Measurements from ENCODE around the gene FAM185A.
"Not testable (repeated sequence)": the region's sequence is repeated elsewhere in the genome, so short reads cannot be mapped to it uniquely, and the experiment has no call there.

FAM185A gene

GRCh38 chr7:102749445-102749786 lies 617 bp downstream of the FAM185A start:
- H2BK120ac ChIP-seq (ENCODE audit: low read depth, low read length); DNase-seq; H3K18ac ChIP-seq (ENCODE audit: low read depth in 1 of 2, low read length in 2 of 2); H3K36me3 ChIP-seq (ENCODE audit: control insufficient read depth in 1 of 2, insufficient read depth in 2 of 2, low read depth in 1 of 2, low read length in 2 of 2); H2AK5ac ChIP-seq (ENCODE audit: low read length, severe bottlenecking); H3K4me1 ChIP-seq (ENCODE audit: control insufficient read depth, insufficient read depth, low read depth, low read length); H3K23ac ChIP-seq (ENCODE audit: low read length in 2 of 2); H4K8ac ChIP-seq (ENCODE audit: low read length); H3K9me3 ChIP-seq (ENCODE audit: control insufficient read depth, low read length); H2BK15ac ChIP-seq (ENCODE audit: low read depth, poor library complexity, severe bottlenecking); H4K91ac ChIP-seq (ENCODE audit: low read length); H2BK5ac ChIP-seq (ENCODE audit: low read depth, low read length, poor library complexity, severe bottlenecking); H3K27ac ChIP-seq (ENCODE audit: low read length, poor library complexity, severe bottlenecking); H3K4ac ChIP-seq (ENCODE audit: low read depth in 1 of 2, low read length in 2 of 2); H3K27me3 ChIP-seq (ENCODE audit: control insufficient read depth in 1 of 2, insufficient read depth in 1 of 2, low read length in 2 of 2); H3K14ac ChIP-seq (ENCODE audit: low read length in 2 of 2); H3K79me1 ChIP-seq (replicated peaks; ENCODE audit: low read length, poor library complexity, severe bottlenecking); H2BK12ac ChIP-seq (ENCODE audit: low read length in 2 of 2): not testable (repeated sequence)
- peak overlapping the region; percentile 56 for H2AFZ ChIP-seq (ENCODE audit: low read depth, low read length)
- H3K4me3 ChIP-seq (ENCODE audit: insufficient read depth in 1 of 2, low read depth in 1 of 2, low read length in 2 of 2) = peak overlapping the region; percentile 69 to 86
- whole genome bisulfite sequencing = 14% methylated on average over 4 of the region's 26 CpGs
- H3K4me2 ChIP-seq (ENCODE audit: low read length, poor library complexity, severe bottlenecking) = peak overlapping the region; percentile 63
- peak overlapping the region; percentile 86 for H3K9ac ChIP-seq (ENCODE audit: low read length)

GRCh38 chr7:102758227-102758626 lies 9.4 kb downstream of the FAM185A start:
- DNase-seq = peak; percentile 14
- not testable (repeated sequence) for H3K14ac ChIP-seq (ENCODE audit: low read length in 2 of 2); H2BK120ac ChIP-seq (ENCODE audit: low read depth, low read length); H4K91ac ChIP-seq (ENCODE audit: low read length); H3K79me1 ChIP-seq (replicated peaks; ENCODE audit: low read length, poor library complexity, severe bottlenecking); H3K9ac ChIP-seq (ENCODE audit: low read length); H2BK12ac ChIP-seq (ENCODE audit: low read length in 2 of 2); H3K4me3 ChIP-seq (ENCODE audit: insufficient read depth in 1 of 2, low read depth in 1 of 2, low read length in 2 of 2); H2AFZ ChIP-seq (ENCODE audit: low read depth, low read length); H3K4me1 ChIP-seq (ENCODE audit: control insufficient read depth, insufficient read depth, low read depth, low read length); H3K18ac ChIP-seq (ENCODE audit: low read depth in 1 of 2, low read length in 2 of 2); H2AK5ac ChIP-seq (ENCODE audit: low read length, severe bottlenecking); H3K36me3 ChIP-seq (ENCODE audit: control insufficient read depth in 1 of 2, insufficient read depth in 2 of 2, low read depth in 1 of 2, low read length in 2 of 2); H2BK5ac ChIP-seq (ENCODE audit: low read depth, low read length, poor library complexity, severe bottlenecking); H3K27me3 ChIP-seq (ENCODE audit: control insufficient read depth in 1 of 2, insufficient read depth in 1 of 2, low read length in 2 of 2); H3K4me2 ChIP-seq (ENCODE audit: low read length, poor library complexity, severe bottlenecking); H3K23ac ChIP-seq (ENCODE audit: low read length in 2 of 2); H3K9me3 ChIP-seq (ENCODE audit: control insufficient read depth, low read length); H2BK15ac ChIP-seq (ENCODE audit: low read depth, poor library complexity, severe bottlenecking); H3K27ac ChIP-seq (ENCODE audit: low read length, poor library complexity, severe bottlenecking); H4K8ac ChIP-seq (ENCODE audit: low read length); H3K4ac ChIP-seq (ENCODE audit: low read depth in 1 of 2, low read length in 2 of 2)
- WGBS = no CpG with 5 or more reads among the region's 1 CpG

GRCh38 chr7:102759934-102760333 lies 11.1 kb downstream of the FAM185A start:
- H2BK120ac ChIP-seq (ENCODE audit: low read depth, low read length); H3K79me1 ChIP-seq (replicated peaks; ENCODE audit: low read length, poor library complexity, severe bottlenecking); H4K91ac ChIP-seq (ENCODE audit: low read length); H2AK5ac ChIP-seq (ENCODE audit: low read length, severe bottlenecking); H3K4me2 ChIP-seq (ENCODE audit: low read length, poor library complexity, severe bottlenecking); DNase-seq; H2BK12ac ChIP-seq (ENCODE audit: low read length in 2 of 2); H3K27me3 ChIP-seq (ENCODE audit: control insufficient read depth in 1 of 2, insufficient read depth in 1 of 2, low read length in 2 of 2); H3K23ac ChIP-seq (ENCODE audit: low read length in 2 of 2); H2BK5ac ChIP-seq (ENCODE audit: low read depth, low read length, poor library complexity, severe bottlenecking); H3K18ac ChIP-seq (ENCODE audit: low read depth in 1 of 2, low read length in 2 of 2); H4K8ac ChIP-seq (ENCODE audit: low read length); H3K9ac ChIP-seq (ENCODE audit: low read length); H3K4ac ChIP-seq (ENCODE audit: low read depth in 1 of 2, low read length in 2 of 2); H3K36me3 ChIP-seq (ENCODE audit: control insufficient read depth in 1 of 2, insufficient read depth in 2 of 2, low read depth in 1 of 2, low read length in 2 of 2); H3K4me1 ChIP-seq (ENCODE audit: control insufficient read depth, insufficient read depth, low read depth, low read length); H3K27ac ChIP-seq (ENCODE audit: low read length, poor library complexity, severe bottlenecking); H2AFZ ChIP-seq (ENCODE audit: low read depth, low read length); H3K9me3 ChIP-seq (ENCODE audit: control insufficient read depth, low read length); H3K4me3 ChIP-seq (ENCODE audit: insufficient read depth in 1 of 2, low read depth in 1 of 2, low read length in 2 of 2); H2BK15ac ChIP-seq (ENCODE audit: low read depth, poor library complexity, severe bottlenecking); H3K14ac ChIP-seq (ENCODE audit: low read length in 2 of 2): not testable (repeated sequence)
- WGBS = no CpG with 5 or more reads among the region's 1 CpG

- not testable (repeated sequence) for H2BK120ac ChIP-seq (ENCODE audit: low read depth, low read length); H3K14ac ChIP-seq (ENCODE audit: low read length in 2 of 2); H2AFZ ChIP-seq (ENCODE audit: low read depth, low read length); H3K9ac ChIP-seq (ENCODE audit: low read length); DNase-seq; H3K27ac ChIP-seq (ENCODE audit: low read length, poor library complexity, severe bottlenecking); H4K8ac ChIP-seq (ENCODE audit: low read length); H3K4me3 ChIP-seq (ENCODE audit: insufficient read depth in 1 of 2, low read depth in 1 of 2, low read length in 2 of 2); H3K27me3 ChIP-seq (ENCODE audit: control insufficient read depth in 1 of 2, insufficient read depth in 1 of 2, low read length in 2 of 2); H4K91ac ChIP-seq (ENCODE audit: low read length); H3K4me2 ChIP-seq (ENCODE audit: low read length, poor library complexity, severe bottlenecking); H2BK12ac ChIP-seq (ENCODE audit: low read length in 2 of 2); H3K18ac ChIP-seq (ENCODE audit: low read depth in 1 of 2, low read length in 2 of 2); H3K9me3 ChIP-seq (ENCODE audit: control insufficient read depth, low read length); H3K4me1 ChIP-seq (ENCODE audit: control insufficient read depth, insufficient read depth, low read depth, low read length); H2BK15ac ChIP-seq (ENCODE audit: low read depth, poor library complexity, severe bottlenecking); H2BK5ac ChIP-seq (ENCODE audit: low read depth, low read length, poor library complexity, severe bottlenecking); H3K4ac ChIP-seq (ENCODE audit: low read depth in 1 of 2, low read length in 2 of 2); H2AK5ac ChIP-seq (ENCODE audit: low read length, severe bottlenecking); H3K36me3 ChIP-seq (ENCODE audit: control insufficient read depth in 1 of 2, insufficient read depth in 2 of 2, low read depth in 1 of 2, low read length in 2 of 2); H3K79me1 ChIP-seq (replicated peaks; ENCODE audit: low read length, poor library complexity, severe bottlenecking); H3K23ac ChIP-seq (ENCODE audit: low read length in 2 of 2)
- no CpG with 5 or more reads among the region's 1 CpG for WGBS
Measured at GRCh38 chr7:102761234-102761633, 12.4 kb downstream of the FAM185A start.

All from mesenchymal stem cell (in vitro differentiated cells and primary cell).